H1 (cell line): ENCODE measurements around the gene OPN1SW. TPM values are rescaled to one million over a fixed set of nuclear protein-coding genes. Genes with fewer than 3 reads are reported as not detected.

Experiments
- CTCF ChIA-PET: fragments of 300-600 bp; sonication (Branson Sonifier 250); formaldehyde crosslinking; loops from one replicate; lab custom pipeline; 2021; ENCODE audit not compliant: partially characterized antibody; lab: Charles Lee
- POLR2A ChIA-PET: fragments of 300-600 bp; sonication (Branson Sonifier 250); formaldehyde crosslinking; loops from one replicate; lab custom pipeline; 2021; ENCODE audit warnings: inconsistent platforms; ENCODE audit not compliant: partially characterized antibody; lab: Charles Lee
- DNase-seq, 2 experiments: peaks; one replicate each; pipeline versions ENCODE4 v3.0.0 to v3.0.0-alpha.2; 2010 to 2022; ENCODE audit warnings: low spot score in 2 of 2, low read depth in 1 of 2, mixed read lengths in 1 of 2
- FAIRE-seq: peaks from 2 replicates; lab custom pipeline; 2011; peaks lifted over from hg19 to GRCh38; lab: Jason Lieb, UNC
- H2AFZ ChIP-seq: 2 replicates; pipeline ENCODE4 v1.8.1; 2012; ENCODE audit warnings: low read length, inconsistent platforms
- H2AK5ac ChIP-seq: 2 replicates; pipeline ENCODE4 v1.6.1; 2013; ENCODE audit warnings: low read depth, low read length
- H2BK120ac ChIP-seq: replicated peaks from 2 replicates; pipeline ENCODE3; 2013; ENCODE audit warnings: low read depth, low read length, inconsistent platforms
- H2BK12ac ChIP-seq: 2 replicates; pipeline ENCODE4 v1.6.1; 2013; ENCODE audit warnings: low read depth, low read length
- H2BK15ac ChIP-seq: 2 replicates; pipeline ENCODE4 v1.6.1; 2013; ENCODE audit warnings: low read length
- H2BK20ac ChIP-seq: 2 replicates; pipeline ENCODE4 v1.6.1; 2013; ENCODE audit warnings: low read length
- H2BK5ac ChIP-seq: 2 replicates; pipeline ENCODE4 v1.6.1; 2013; ENCODE audit warnings: low read depth, low read length
- H3K14ac ChIP-seq: 2 replicates; pipeline ENCODE4 v1.6.1; 2013; ENCODE audit warnings: inconsistent platforms; ENCODE audit not compliant: insufficient read length
- H3K18ac ChIP-seq: 2 replicates; pipeline ENCODE4 v1.6.1; 2013; ENCODE audit warnings: low read length; ENCODE audit errors: extremely low read depth
- H3K23ac ChIP-seq: 2 replicates; pipeline ENCODE4 v1.6.1; 2013; ENCODE audit warnings: inconsistent platforms; ENCODE audit not compliant: insufficient read length
- H3K23me2 ChIP-seq: 2 replicates; pipeline ENCODE4 v1.6.1; 2013; ENCODE audit warnings: low read depth, low read length
- H3K27ac ChIP-seq: 2 replicates; pipeline ENCODE4 v1.6.1; 2011; ENCODE audit warnings: low read depth, low read length, inconsistent platforms
- H3K27me3 ChIP-seq, 4 experiments: replicated peaks in 1 of 4; 1 replicate in 1 of 4; 2 replicates in 3 of 4; pipeline versions ENCODE4 v1.6.1 to v1.8.1; 2011 to 2013; ENCODE audit warnings: low read length in 3 of 4, mild to moderate bottlenecking in 3 of 4, inconsistent platforms in 2 of 4, mixed read lengths in 2 of 4, moderate library complexity in 1 of 4; ENCODE audit not compliant: control insufficient read depth in 3 of 4, insufficient read depth in 3 of 4; ENCODE audit errors: extremely low read depth in 1 of 4
- H3K36me3 ChIP-seq, 4 experiments: 2 replicates each; pipeline versions ENCODE4 v1.6.1 to v1.8.1; 2011 to 2013; ENCODE audit warnings: mild to moderate bottlenecking in 4 of 4, low read length in 3 of 4, moderate library complexity in 2 of 4, control low read depth in 1 of 4, inconsistent platforms in 1 of 4; ENCODE audit not compliant: insufficient read depth in 4 of 4, control insufficient read depth in 2 of 4
- H3K4ac ChIP-seq: replicated peaks from 2 replicates; pipeline ENCODE3; 2013; ENCODE audit warnings: low read length, low read depth, mixed read lengths, inconsistent platforms; ENCODE audit not compliant: insufficient read length
- H3K4me1 ChIP-seq, 4 experiments: replicated peaks in 1 of 4; 1 replicate in 1 of 4; 2 replicates in 3 of 4; pipeline versions ENCODE4 v1.6.1 to v1.8.1; 2011 to 2013; ENCODE audit warnings: low read length in 3 of 4, inconsistent platforms in 2 of 4, mixed read lengths in 1 of 4; ENCODE audit not compliant: insufficient read depth in 4 of 4, control insufficient read depth in 3 of 4
- H3K4me2 ChIP-seq, 2 experiments: 2 replicates each; pipeline versions ENCODE4 v1.6.1 to v1.8.1; 2011 to 2013; ENCODE audit warnings: low read depth in 2 of 2, low read length in 2 of 2, control low read depth in 1 of 2, inconsistent platforms in 1 of 2, mild to moderate bottlenecking in 1 of 2; ENCODE audit not compliant: insufficient read depth in 1 of 2
- H3K4me3 ChIP-seq, 4 experiments: fragments of 200-600, 300-600 bp in 1 of 4; sonication (generic), shearing (Covaris generic), sonication (Bioruptor Twin) in 1 of 4; 2 replicates each; pipeline versions ENCODE4 v1.5.1 to v1.8.1; 2011 to 2016; ENCODE audit warnings: low read length in 4 of 4, low read depth in 3 of 4, control low read depth in 2 of 4, inconsistent platforms in 2 of 4, mild to moderate bottlenecking in 2 of 4, mixed read lengths in 1 of 4, moderate library complexity in 1 of 4; ENCODE audit not compliant: insufficient read depth in 2 of 4; ENCODE audit errors: extremely low read depth in 1 of 4
- H3K56ac ChIP-seq: replicated peaks from 2 replicates; pipeline ENCODE3; 2013; ENCODE audit warnings: low read depth, mild to moderate bottlenecking, mixed read lengths, low read length, inconsistent platforms; ENCODE audit not compliant: insufficient read length
- H3K79me1 ChIP-seq: 2 replicates; pipeline ENCODE4 v1.6.1; 2013; ENCODE audit warnings: low read depth, low read length, control low read depth
- H3K79me2 ChIP-seq, 2 experiments: 2 replicates each; pipeline versions ENCODE4 v1.6.1 to v1.8.1; 2012 to 2013; ENCODE audit warnings: low read length in 2 of 2, mild to moderate bottlenecking in 2 of 2, inconsistent platforms in 1 of 2; ENCODE audit not compliant: insufficient read depth in 2 of 2, control insufficient read depth in 1 of 2
- H3K9ac ChIP-seq, 4 experiments: replicated peaks in 1 of 4; 1 replicate in 1 of 4; 2 replicates in 3 of 4; pipeline versions ENCODE4 v1.6.1 to v1.8.1; 2011 to 2013; ENCODE audit warnings: low read depth in 3 of 4, low read length in 3 of 4, control low read depth in 2 of 4, mild to moderate bottlenecking in 2 of 4, moderate library complexity in 2 of 4, inconsistent platforms in 1 of 4; ENCODE audit errors: extremely low read depth in 1 of 4
- H3K9me3 ChIP-seq, 2 experiments: 2 replicates each; pipeline versions ENCODE4 v1.6.1 to v1.8.1; 2012 to 2013; ENCODE audit warnings: mild to moderate bottlenecking in 2 of 2, moderate library complexity in 2 of 2, control low read depth in 1 of 2, inconsistent platforms in 1 of 2, low read depth in 1 of 2, low read length in 1 of 2, mixed read lengths in 1 of 2; ENCODE audit not compliant: insufficient read depth in 2 of 2
- H4K20me1 ChIP-seq, 2 experiments: replicated peaks in 1 of 2; 2 replicates each; pipeline versions ENCODE3 to v1.8.1; 2011 to 2013; ENCODE audit warnings: inconsistent platforms in 2 of 2, low read length in 2 of 2, mild to moderate bottlenecking in 1 of 2; ENCODE audit not compliant: insufficient read depth in 2 of 2, control insufficient read depth in 1 of 2
- H4K5ac ChIP-seq: 2 replicates; pipeline ENCODE4 v1.6.1; 2013; ENCODE audit warnings: low read length, low read depth, mixed read lengths, inconsistent platforms; ENCODE audit not compliant: insufficient read length
- H4K8ac ChIP-seq: 2 replicates; pipeline ENCODE4 v1.8.0; 2013; ENCODE audit warnings: mild to moderate bottlenecking, moderate library complexity, low read length, inconsistent platforms; ENCODE audit not compliant: insufficient read depth; ENCODE audit errors: extremely low read depth
- H4K91ac ChIP-seq: replicated peaks from 2 replicates; pipeline ENCODE3; 2013; ENCODE audit warnings: low read length, mixed read lengths, inconsistent platforms; ENCODE audit not compliant: insufficient read length
- BACH1 ChIP-seq: IDR thresholded peaks from 2 replicates; pipeline ENCODE4 v1.6.1; 2012; ENCODE audit warnings: low read length, improper control_type of control experiment
- BRCA1 ChIP-seq: IDR thresholded peaks from 2 replicates; pipeline ENCODE4 v1.6.1; 2012; ENCODE audit warnings: low read depth, low read length, improper control_type of control experiment
- CHD2 ChIP-seq: IDR thresholded peaks from 2 replicates; pipeline ENCODE4 v1.6.1; 2012; ENCODE audit warnings: low read length, improper control_type of control experiment
- GABPA ChIP-seq: IDR thresholded peaks from 2 replicates; pipeline ENCODE4 v1.6.1; 2011; ENCODE audit warnings: mild to moderate bottlenecking, low read length, moderate library complexity, borderline replicate concordance; ENCODE audit not compliant: insufficient read depth
- GTF2F1 ChIP-seq: IDR thresholded peaks from 2 replicates; pipeline ENCODE4 v1.6.1; 2012; ENCODE audit warnings: low read depth, low read length, improper control_type of control experiment, borderline replicate concordance
- MAFK ChIP-seq: IDR thresholded peaks from 2 replicates; pipeline ENCODE4 v1.6.1; 2012; ENCODE audit warnings: low read depth, mild to moderate bottlenecking, improper control_type of control experiment, low read length
- NANOG ChIP-seq: IDR thresholded peaks from 2 replicates; pipeline ENCODE4 v1.6.1; 2011; ENCODE audit warnings: low read length, low read depth, mild to moderate bottlenecking, inconsistent platforms; ENCODE audit not compliant: insufficient read depth, poor library complexity, severe bottlenecking
- PHF8 ChIP-seq: fragments of 200-600 bp; sonication (generic); conservative IDR thresholded peaks from 2 replicates; pipeline ENCODE4 v1.7.1; 2012; ENCODE audit warnings: low read depth, mild to moderate bottlenecking, inconsistent platforms, low read length, moderate library complexity
- WGBS, 2 experiments: shearing (Covaris generic) in 1 of 2; methylation state at CpG; one replicate each; pipeline versions ENCODE4 v1.1.6 to v1.1.7; 2013 to 2015; ENCODE audit warnings: low lambda C conversion rate in 2 of 2, mixed read lengths in 2 of 2, inconsistent platforms in 1 of 2, low coverage in 1 of 2, missing lambda C conversion rate in 1 of 2; ENCODE audit not compliant: insufficient replicate concordance in 2 of 2, insufficient coverage in 1 of 2, insufficient read length in 1 of 2; ENCODE audit errors: extremely low coverage in 1 of 2, missing lambda C conversion rate in 1 of 2; 5-methylcytosine and 5-hydroxymethylcytosine counted together
- polyA plus RNA-seq, 7 experiments: library from polyadenylated mRNA; depleted of rRNA in 3 of 7; stranded (reverse) in 5 of 7; unstranded in 2 of 7; fragments of >200 nt in 5 of 7; fragments of 200-250 nt in 2 of 7; gene quantifications; 1 replicate in 5 of 7; 2 replicates in 1 of 7; 4 replicates in 1 of 7; pipeline versions ENCODE4 v1.2.1 to v1.2.3, GENCODE V29; 2011 to 2013; ENCODE audit warnings: missing spikeins in 2 of 7, mixed read lengths in 2 of 7
- total RNA-seq: library from RNA; stranded (reverse); fragmentation: NEBNext Ultra II Directional; extraction: Animal tissue kit (Norgen Biotek cat#: 25700); gene quantifications from 2 replicates; pipeline ENCODE4 v1.2.1, GENCODE V29; 2021
- TF ChIP-seq, protein P1 (sequence below), 3 experiments: IDR thresholded peaks; 1 replicate in 2 of 3; 2 replicates in 1 of 3; pipeline versions ENCODE4 v1.5.1 to v1.6.1; 2011; ENCODE audit warnings: low read length in 3 of 3, mild to moderate bottlenecking in 3 of 3, inconsistent platforms in 2 of 3, low read depth in 1 of 3, moderate library complexity in 1 of 3; ENCODE audit not compliant: insufficient read depth in 1 of 3; ENCODE audit errors: control extremely low read depth in 1 of 3

OPN1SW gene
- total and polyA plus RNA-seq, 2 of the 8 experiments (the other 6 are each of a cell fraction or from before 2014, with no cell fraction given): not detected

DNA sequence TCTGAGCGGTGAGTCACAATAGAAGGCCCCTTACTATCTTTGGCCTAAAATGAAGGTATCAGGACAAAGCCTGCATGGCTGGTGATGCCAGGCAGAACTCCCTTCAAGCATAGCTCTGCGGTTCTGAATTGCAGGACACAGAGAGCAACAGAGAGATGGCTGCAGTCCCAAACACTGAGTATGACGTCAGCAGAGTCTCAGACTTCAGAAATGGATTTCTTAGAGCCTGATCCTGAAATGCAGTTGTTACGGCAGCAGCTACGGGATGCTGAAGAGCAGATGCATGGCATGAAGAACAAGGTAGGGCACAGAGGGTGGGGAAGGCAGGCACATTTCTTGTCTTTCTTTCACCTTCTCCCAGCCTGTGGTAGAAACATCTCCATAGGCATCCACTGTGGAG lies 29.6 kb upstream of the OPN1SW start:
- Histone ChIP-seq H3K18ac (no peak overlapping the region), H3K4me3 (no peak overlapping the region), H3K4ac (no peak overlapping the region), H2BK12ac (no peak overlapping the region), H3K4me1 (no peaks in the 10 kb centered on the region), H2BK120ac (no peak overlapping the region), H4K8ac (no peak overlapping the region), H3K36me3 (peaks cover 20 to 76% (median 45%) of the 10 kb centered on the region in 4 experiments; a peak in 7 of 8 replicates), H4K91ac (no peak overlapping the region), H2BK20ac (no peak overlapping the region), H4K20me1 (peaks cover 0 to 2% of the 10 kb centered on the region in 2 experiments), H3K27me3 (no peaks in the 10 kb centered on the region), H2AK5ac (no peak overlapping the region), H3K56ac (no peak overlapping the region), H3K27ac (no peak overlapping the region), H3K79me1 (no peaks in the 10 kb centered on the region), H3K9ac (no peak overlapping the region), H4K5ac (no peak overlapping the region), H3K14ac (no peak overlapping the region), H3K79me2 (no peaks in the 10 kb centered on the region), H3K23ac (no peak overlapping the region), H2BK5ac (no peak overlapping the region), H3K9me3 (no peaks in the 10 kb centered on the region), H3K4me2 (no peak overlapping the region), H2AFZ (no peak overlapping the region), H3K23me2 (no peaks in the 10 kb centered on the region), H2BK15ac (no peak overlapping the region)
- DNase-seq (no peak), FAIRE-seq (no peak)
- CTCF ChIA-PET: interaction anchor here (1.1 to 2.1 kb wide), 7 partner anchors 9 to 78 kb away, joined by 3 to 5 read pairs (median 3); no protein-coding TSS in a partner anchor
- POLR2A ChIA-PET: interaction anchor here (0.7 to 3.6 kb wide), 3 partner anchors 10 to 22 kb away, joined by 3 to 21 read pairs (median 9); no protein-coding TSS in a partner anchor
- WGBS, 2 experiments: 92% methylated on average over 5 of the region's 5 CpGs; no CpG with 5 or more reads in 1 of the 2 experiments
- TF ChIP-seq BRCA1 (no peak), CHD2 (no peak), BACH1 (no peak), GABPA (no peak), PHF8 (no peak), MAFK (no peak), GTF2F1 (no peak), NANOG (no peak)
- TF ChIP-seq, protein P1, sequence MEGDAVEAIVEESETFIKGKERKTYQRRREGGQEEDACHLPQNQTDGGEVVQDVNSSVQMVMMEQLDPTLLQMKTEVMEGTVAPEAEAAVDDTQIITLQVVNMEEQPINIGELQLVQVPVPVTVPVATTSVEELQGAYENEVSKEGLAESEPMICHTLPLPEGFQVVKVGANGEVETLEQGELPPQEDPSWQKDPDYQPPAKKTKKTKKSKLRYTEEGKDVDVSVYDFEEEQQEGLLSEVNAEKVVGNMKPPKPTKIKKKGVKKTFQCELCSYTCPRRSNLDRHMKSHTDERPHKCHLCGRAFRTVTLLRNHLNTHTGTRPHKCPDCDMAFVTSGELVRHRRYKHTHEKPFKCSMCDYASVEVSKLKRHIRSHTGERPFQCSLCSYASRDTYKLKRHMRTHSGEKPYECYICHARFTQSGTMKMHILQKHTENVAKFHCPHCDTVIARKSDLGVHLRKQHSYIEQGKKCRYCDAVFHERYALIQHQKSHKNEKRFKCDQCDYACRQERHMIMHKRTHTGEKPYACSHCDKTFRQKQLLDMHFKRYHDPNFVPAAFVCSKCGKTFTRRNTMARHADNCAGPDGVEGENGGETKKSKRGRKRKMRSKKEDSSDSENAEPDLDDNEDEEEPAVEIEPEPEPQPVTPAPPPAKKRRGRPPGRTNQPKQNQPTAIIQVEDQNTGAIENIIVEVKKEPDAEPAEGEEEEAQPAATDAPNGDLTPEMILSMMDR (IDR thresholded peaks at IDR 0.05; ENCODE audit: control extremely low read depth in 1 of 3, insufficient read depth in 1 of 3, low read depth in 1 of 3, low read length in 3 of 3): no peak
